GM12873 (cell line): ENCODE results near the gene TEKT3.

Source experiments
- CTCF ChIP-seq: IDR thresholded peaks from 2 replicates; pipeline ENCODE4 v1.5.1; 2012; ENCODE audit warnings: low read depth, mild to moderate bottlenecking, moderate library complexity, low read length, control low read depth; ENCODE audit not compliant: insufficient read depth; ENCODE audit errors: missing control alignments

TEKT3 gene

GRCh38 chr17:15350777-15351477 lies 9.5 kb upstream of the TEKT3 start:
- no peak for TF ChIP-seq CTCF

- no peak for TF ChIP-seq CTCF
Measured at GRCh38 chr17:15349119-15349518, 7.7 kb upstream of the TEKT3 start.

GRCh38 chr17:15348021-15348420 lies 6.6 kb upstream of the TEKT3 start:
- TF ChIP-seq CTCF: no peak

- TF ChIP-seq CTCF: no peak
Measured at GRCh38 chr17:15346066-15346595, 4.7 kb upstream of the TEKT3 start.

- no peak for TF ChIP-seq CTCF
Measured at GRCh38 chr17:15343749-15344148, 2.4 kb upstream of the TEKT3 start.

GRCh38 chr17:15342460-15342859 lies 1.1 kb upstream of the TEKT3 start:
- TF ChIP-seq CTCF: no peak

GRCh38 chr17:15341966-15342365 lies 569 bp upstream of the TEKT3 start:
- no peak for TF ChIP-seq CTCF
